Measurements from ENCODE around the gene CUBN. TPM values are rescaled to one million over a fixed set of nuclear protein-coding genes. Genes with fewer than 3 reads are reported as not detected.

The CUBN gene
- total and polyA plus RNA-seq, 9 of the 15 experiments (the other 6 are each of a cell fraction or from before 2014, with no cell fraction given), result 0.04 to 0.33 (median 0.09) TPM

DNA sequence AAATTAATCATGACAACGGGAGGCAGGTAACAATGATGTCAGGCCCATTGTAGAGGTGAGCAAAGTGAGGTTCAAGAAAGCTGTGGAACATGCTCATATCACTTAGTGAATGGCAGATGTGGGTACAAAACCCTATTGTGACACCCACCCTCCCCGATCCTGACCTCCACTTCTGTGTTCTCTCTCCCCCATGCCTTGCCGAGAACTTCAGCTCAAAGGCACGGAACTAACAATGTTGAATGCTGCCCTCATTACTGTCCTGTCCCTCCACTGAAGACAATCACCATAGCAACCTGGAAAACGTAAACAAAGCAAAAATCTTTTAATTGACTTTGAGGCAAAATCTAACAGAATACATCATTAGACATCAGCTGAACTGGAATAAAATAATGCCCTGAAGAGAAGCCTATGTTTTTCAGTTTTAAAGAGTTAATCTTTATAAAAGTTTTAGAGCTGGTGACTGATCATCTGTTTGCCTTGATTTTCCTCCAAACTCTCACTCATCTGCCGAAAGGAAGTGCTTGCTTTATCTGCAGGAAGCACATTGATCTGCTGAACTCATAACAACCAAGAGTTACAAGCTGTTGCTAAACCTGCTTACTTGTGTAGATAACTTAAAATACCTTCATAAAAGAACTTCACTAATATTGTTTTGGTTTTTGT, 133.6 kb downstream of the CUBN start (continued):
- TF ChIP-seq TRIM24 (IDR thresholded peaks at IDR 0.05) (peak; percentile 94 to 95), ZKSCAN1 (IDR thresholded peaks at IDR 0.05; ENCODE audit: low read depth, low read length) (no peak), ZNF3 (CRISPR knock-in tag; IDR thresholded peaks at IDR 0.05) (no peak), TAF15 (IDR thresholded peaks at IDR 0.05; ENCODE audit: low read depth, low read length) (no peak), PHF21A (IDR thresholded peaks at IDR 0.05; ENCODE audit: borderline replicate concordance, low read depth) (no peak), SP2 (IDR thresholded peaks at IDR 0.05; ENCODE audit: extremely low read depth, low read depth, low read length, poor library complexity, severe bottlenecking) (no peak), ARID2 (IDR thresholded peaks at IDR 0.05) (no peak), PRMT5 (CRISPR knock-in tag; IDR thresholded peaks at IDR 0.05) (no peak), CAMTA2 (CRISPR knock-in tag; conservative IDR thresholded peaks at IDR 0.05) (no peak), NCOA6 (IDR thresholded peaks at IDR 0.05) (no peak), TAF1 (IDR thresholded peaks at IDR 0.05; ENCODE audit: control insufficient read depth, extremely low read depth, insufficient read depth, low read length, severe bottlenecking) (no peak), MTF1 (CRISPR knock-in tag; IDR thresholded peaks at IDR 0.05; ENCODE audit: borderline replicate concordance) (no peak), ZBTB1 (CRISPR knock-in tag; IDR thresholded peaks at IDR 0.05; ENCODE audit: borderline replicate concordance, low read depth) (no peak), DMBX1 (CRISPR knock-in tag; IDR thresholded peaks at IDR 0.05; ENCODE audit: borderline replicate concordance) (no peak), ZNF124 (CRISPR knock-in tag; IDR thresholded peaks at IDR 0.05) (no peak), CBX1 (IDR thresholded peaks at IDR 0.05; ENCODE audit: low read depth) (peak; percentile 83; the same call in 1 of the 2 replicates), ZNF232 (CRISPR knock-in tag; IDR thresholded peaks at IDR 0.05) (no peak), NBN (IDR thresholded peaks at IDR 0.05; ENCODE audit: low read depth) (no peak), HDAC3 (IDR thresholded peaks at IDR 0.05; ENCODE audit: borderline replicate concordance, partially characterized antibody) (peak; percentile 80), TCF3 (CRISPR knock-in tag; IDR thresholded peaks at IDR 0.05) (peak; percentile 96), U2AF1 (optimal IDR thresholded peaks at IDR 0.05; ENCODE audit: low read depth, low read length) (no peak), LCOR (CRISPR knock-in tag; IDR thresholded peaks at IDR 0.05) (no peak), HNRNPH1 (optimal IDR thresholded peaks at IDR 0.05; ENCODE audit: low read depth, low read length) (no peak), RBM39 (optimal IDR thresholded peaks at IDR 0.05; ENCODE audit: low read depth, low read length) (no peak), KLF6 (CRISPR knock-in tag; IDR thresholded peaks at IDR 0.05; ENCODE audit: borderline replicate concordance) (no peak)
- TF ChIP-seq, protein P1, sequence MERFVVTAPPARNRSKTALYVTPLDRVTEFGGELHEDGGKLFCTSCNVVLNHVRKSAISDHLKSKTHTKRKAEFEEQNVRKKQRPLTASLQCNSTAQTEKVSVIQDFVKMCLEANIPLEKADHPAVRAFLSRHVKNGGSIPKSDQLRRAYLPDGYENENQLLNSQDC (CRISPR knock-in tag; IDR thresholded peaks at IDR 0.05), result no peak
- TF ChIP-seq, protein P2, sequence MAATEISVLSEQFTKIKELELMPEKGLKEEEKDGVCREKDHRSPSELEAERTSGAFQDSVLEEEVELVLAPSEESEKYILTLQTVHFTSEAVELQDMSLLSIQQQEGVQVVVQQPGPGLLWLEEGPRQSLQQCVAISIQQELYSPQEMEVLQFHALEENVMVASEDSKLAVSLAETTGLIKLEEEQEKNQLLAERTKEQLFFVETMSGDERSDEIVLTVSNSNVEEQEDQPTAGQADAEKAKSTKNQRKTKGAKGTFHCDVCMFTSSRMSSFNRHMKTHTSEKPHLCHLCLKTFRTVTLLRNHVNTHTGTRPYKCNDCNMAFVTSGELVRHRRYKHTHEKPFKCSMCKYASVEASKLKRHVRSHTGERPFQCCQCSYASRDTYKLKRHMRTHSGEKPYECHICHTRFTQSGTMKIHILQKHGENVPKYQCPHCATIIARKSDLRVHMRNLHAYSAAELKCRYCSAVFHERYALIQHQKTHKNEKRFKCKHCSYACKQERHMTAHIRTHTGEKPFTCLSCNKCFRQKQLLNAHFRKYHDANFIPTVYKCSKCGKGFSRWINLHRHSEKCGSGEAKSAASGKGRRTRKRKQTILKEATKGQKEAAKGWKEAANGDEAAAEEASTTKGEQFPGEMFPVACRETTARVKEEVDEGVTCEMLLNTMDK (IDR thresholded peaks at IDR 0.05; ENCODE audit: borderline replicate concordance, insufficient read depth, low read depth, low read length, poor library complexity, severe bottlenecking), result no peak

Measured in K562 (cell line).